ENCODE data around the gene ACAA1.
"Not testable (repeated sequence)": the region's sequence is repeated elsewhere in the genome, so short reads cannot be mapped to it uniquely, and the experiment has no call there.

ACAA1 gene

GRCh38 chr3:38164643-38164951, 27.7 kb upstream of the ACAA1 start:
- intact Hi-C loops (cut with DNase I; ENCODE audit: low total_unique reads) = loop anchor here (2.0 to 10.0 kb wide), 4 partner anchors 26 to 310 kb away; partner anchors contain the start of genes DLEC1 and MYD88

GRCh38 chr3:38163841-38164642, 27.1 kb upstream of the ACAA1 start:
- Histone ChIP-seq H3K9me3 (no peaks in the 10 kb centered on the region), H3K27me3 (no peaks in the 10 kb centered on the region), H3K36me3 (no peaks in the 10 kb centered on the region), H3K4me3 (peak overlapping the region; percentile 67 to 98), H3K27ac (peak overlapping the region; percentile 92 to 97), H3K4me1 (peaks cover 0 to 31% (median 17%) of the 10 kb centered on the region in 4 donors)
- TF ChIP-seq CTCF (IDR thresholded peaks at IDR 0.05) = no peak
- intact Hi-C loops (cut with DNase I; ENCODE audit: low total_unique reads) = loop anchor here (2.0 to 10.0 kb wide), 4 partner anchors 25 to 309 kb away; partner anchors contain the start of genes DLEC1 and MYD88
- DNase-seq = no peak

More at GRCh38 chr3:38164643-38164951, 27.7 kb upstream of the ACAA1 start:
- TF ChIP-seq CTCF (IDR thresholded peaks at IDR 0.05) = no peak
- no peaks in the 10 kb centered on the region for H3K9me3 ChIP-seq
- peak overlapping the region; percentile 92 to 97 for H3K27ac ChIP-seq
- H3K4me3 ChIP-seq = peak overlapping the region; percentile 67 to 98
- DNase-seq = no peak
- peaks cover 0 to 36% (median 21%) of the 10 kb centered on the region in 4 donors for H3K4me1 ChIP-seq
- no peaks in the 10 kb centered on the region for H3K27me3 ChIP-seq
- H3K36me3 ChIP-seq = no peaks in the 10 kb centered on the region

- peak overlapping the region in 1 of 2 donors; percentile 97 for H3K27ac ChIP-seq
- peak in 1 of 2 experiments; percentile 5 for TF ChIP-seq CTCF (IDR thresholded peaks at IDR 0.05)
- DNase-seq = no peak
- no peaks in the 10 kb centered on the region for H3K27me3 ChIP-seq
- intact Hi-C loops (cut with DNase I; ENCODE audit: low total_unique reads) = loop anchor here (10.0 kb wide), 3 partner anchors 128 to 308 kb away; partner anchors contain the start of gene DLEC1
- H3K4me1 ChIP-seq = peaks cover 0 to 23% (median 15%) of the 10 kb centered on the region in 4 donors
- H3K9me3 ChIP-seq = no peaks in the 10 kb centered on the region
- H3K36me3 ChIP-seq = no peaks in the 10 kb centered on the region
- no peak overlapping the region for H3K4me3 ChIP-seq
These were observed 26.4 kb upstream of the ACAA1 start for GRCh38 chr3:38163117-38163840.

- intact Hi-C loops (cut with DNase I; ENCODE audit: low total_unique reads) = loop anchor here (10.0 kb wide), 3 partner anchors 126 to 306 kb away; partner anchors contain the start of gene DLEC1
- H3K36me3 ChIP-seq, H3K9me3 ChIP-seq, H3K27me3 ChIP-seq, DNase-seq, H3K4me1 ChIP-seq, H3K27ac ChIP-seq, H3K4me3 ChIP-seq: not testable (repeated sequence)
These were observed 23.8 kb upstream of the ACAA1 start for GRCh38 chr3:38160704-38161103.

GRCh38 chr3:38158472-38158871, 21.5 kb upstream of the ACAA1 start:
- H3K4me1 ChIP-seq = no peaks in the 10 kb centered on the region
- H3K36me3 ChIP-seq = no peaks in the 10 kb centered on the region
- no peak for TF ChIP-seq CTCF (IDR thresholded peaks at IDR 0.05)
- no peaks in the 10 kb centered on the region for H3K9me3 ChIP-seq
- H3K4me3 ChIP-seq = no peak overlapping the region
- DNase-seq = no peak
- no peaks in the 10 kb centered on the region for H3K27me3 ChIP-seq
- intact Hi-C loops (cut with DNase I; ENCODE audit: low total_unique reads) = no loop called here
- H3K27ac ChIP-seq = no peak overlapping the region

- no peaks in the 10 kb centered on the region for H3K4me1 ChIP-seq
- H3K27me3 ChIP-seq = no peaks in the 10 kb centered on the region
- H3K9me3 ChIP-seq = no peaks in the 10 kb centered on the region
- no peak for DNase-seq
- no peak overlapping the region for H3K4me3 ChIP-seq
- H3K36me3 ChIP-seq = no peaks in the 10 kb centered on the region
- H3K27ac ChIP-seq = no peak overlapping the region
- TF ChIP-seq CTCF (IDR thresholded peaks at IDR 0.05) = no peak
- intact Hi-C loops (cut with DNase I; ENCODE audit: low total_unique reads) = no loop called here
These were observed 20.7 kb upstream of the ACAA1 start for GRCh38 chr3:38157595-38157994.

Measured in tibial artery (tissue), 4 donors.